Naive thymus-derived CD8-positive, alpha-beta T cell (primary cell): Measurements from ENCODE around the gene CAMTA1. TPM values are rescaled to one million over a fixed set of nuclear protein-coding genes. Genes with fewer than 3 reads are reported as not detected.

Experiments
- ATAC-seq, 2 donors: fragments of 150-1000 bp; cut with Tn5 transposase in 1 of 2; sonication (Bioruptor Pico), chemical (Tn5 transposase) in 1 of 2; 1 replicate in 1 of 2; 2 replicates in 1 of 2; pipeline ENCODE4 v1.10.0; 2021; ENCODE audit warnings: mild to moderate bottlenecking in 2 of 2, moderate library complexity in 2 of 2
- POLR2A ChIA-PET: fragments of 350-600 bp; sonication (Branson Sonifier 250); formaldehyde crosslinking; loops from one replicate; lab custom pipeline; 2021; ENCODE audit warnings: antibody characterized with exemption; lab: Charles Lee
- DNase-seq, 10 donors: peaks; one replicate each; pipeline versions ENCODE4 v3.0.0 to v3.0.0-alpha.2; 2020 to 2022
- H3K27ac Mint-ChIP-seq, 10 donors: one replicate each; pipeline ENCODE4 v1.8.0; 2020 to 2022; ENCODE audit warnings: mild to moderate bottlenecking in 10 of 10, mixed read lengths in 10 of 10, moderate library complexity in 4 of 10, inconsistent platforms in 1 of 10
- H3K27me3 Mint-ChIP-seq, 5 donors: one replicate each; pipeline ENCODE4 v1.8.0; 2021 to 2022; ENCODE audit warnings: mixed read lengths in 5 of 5
- H3K36me3 Mint-ChIP-seq, 3 donors: one replicate each; pipeline ENCODE4 v1.8.0; 2020 to 2022; ENCODE audit warnings: mixed read lengths in 3 of 3, mild to moderate bottlenecking in 2 of 3, inconsistent platforms in 1 of 3
- H3K4me1 Mint-ChIP-seq, 4 donors: one replicate each; pipeline ENCODE4 v1.8.0; 2021 to 2022; ENCODE audit warnings: mixed read lengths in 4 of 4
- H3K4me3 Mint-ChIP-seq, 10 donors: one replicate each; pipeline ENCODE4 v1.8.0; 2020 to 2022; ENCODE audit warnings: mild to moderate bottlenecking in 10 of 10, mixed read lengths in 10 of 10, moderate library complexity in 6 of 10, inconsistent platforms in 1 of 10
- H3K9me3 Mint-ChIP-seq, 9 donors: one replicate each; pipeline ENCODE4 v1.8.0; 2020 to 2022; ENCODE audit warnings: mixed read lengths in 9 of 9, mild to moderate bottlenecking in 3 of 9, inconsistent platforms in 1 of 9, moderate library complexity in 1 of 9
- polyA plus RNA-seq, 3 donors: library from polyadenylated mRNA; unstranded; fragments of 300-500 nt; fragmentation: Illumina TruSeq; gene quantifications; one replicate each; pipeline ENCODE4 v1.2.3, GENCODE V29; 2021
- total RNA-seq, 8 experiments: library from RNA in 2 of 8; stranded (reverse) in 2 of 8; gene quantifications; one replicate each; pipeline ENCODE4 v1.2.3 and lab custom pipeline; 2021 to 2026

Gene CAMTA1
- total and polyA plus RNA-seq, 5 experiments from 2014 or later: 32.6 to 78.3 (median 47.3) TPM

- Mint-ChIP-seq H3K4me1 (no peaks in the 10 kb centered on the region), H3K27ac (no peak overlapping the region), H3K9me3 (peaks cover 0 to 4% (median 0%) of the 10 kb centered on the region in 9 donors), H3K36me3 (no peaks in the 10 kb centered on the region), H3K4me3 (no peak overlapping the region), H3K27me3 (peaks cover 1 to 46% (median 30%) of the 10 kb centered on the region in 5 donors)
- DNase-seq (peak in 1 of 10 donors; percentile 31), ATAC-seq (no peak)
- POLR2A ChIA-PET: no interaction called here
These were observed 824.2 kb downstream of the CAMTA1 start for GRCh38 chr1:7609311-7609994.

- peak in 1 of 10 donors; percentile 4 for DNase-seq
- peaks cover 3 to 53% (median 27%) of the 10 kb centered on the region in 5 donors for H3K27me3 Mint-ChIP-seq
- no peak overlapping the region for H3K27ac Mint-ChIP-seq
- peaks cover 0 to 4% (median 0%) of the 10 kb centered on the region in 9 donors for H3K9me3 Mint-ChIP-seq
- no peak for ATAC-seq
- no peaks in the 10 kb centered on the region for H3K4me1 Mint-ChIP-seq
- POLR2A ChIA-PET: no interaction called here
- no peaks in the 10 kb centered on the region for H3K36me3 Mint-ChIP-seq
- H3K4me3 Mint-ChIP-seq: no peak overlapping the region
These were observed 825.0 kb downstream of the CAMTA1 start for GRCh38 chr1:7610106-7610731.

- ATAC-seq (no peak), DNase-seq (peak in 1 of 10 donors; percentile 6)
- Mint-ChIP-seq H3K27ac (no peak overlapping the region), H3K27me3 (peaks cover 3 to 50% (median 24%) of the 10 kb centered on the region in 5 donors), H3K4me1 (no peaks in the 10 kb centered on the region), H3K36me3 (no peaks in the 10 kb centered on the region), H3K4me3 (no peak overlapping the region), H3K9me3 (peaks cover 0 to 4% (median 0%) of the 10 kb centered on the region in 9 donors)
- POLR2A ChIA-PET: no interaction called here
These were observed 825.7 kb downstream of the CAMTA1 start for GRCh38 chr1:7610936-7611335.

- Mint-ChIP-seq H3K36me3 (no peaks in the 10 kb centered on the region), H3K27me3 (peaks cover 3 to 49% (median 23%) of the 10 kb centered on the region in 5 donors), H3K4me3 (no peak overlapping the region), H3K9me3 (peaks cover 0 to 4% (median 0%) of the 10 kb centered on the region in 9 donors), H3K4me1 (peaks cover 0 to under 1% (median 0%) of the 10 kb centered on the region in 4 donors), H3K27ac (no peak overlapping the region)
- ATAC-seq (no peak), DNase-seq (peak in 1 of 10 donors; percentile 52)
- POLR2A ChIA-PET: no interaction called here
These were observed 826.3 kb downstream of the CAMTA1 start for GRCh38 chr1:7611421-7612010.

GRCh38 chr1:7613106-7613850, 828.0 kb downstream of the CAMTA1 start:
- H3K27ac Mint-ChIP-seq: peak overlapping the region in 1 of 10 donors; percentile 40

GRCh38 chr1:7613851-7614205, 828.6 kb downstream of the CAMTA1 start:
- POLR2A ChIA-PET: no interaction called here
- H3K36me3 Mint-ChIP-seq: no peaks in the 10 kb centered on the region
- DNase-seq: no peak
- H3K27me3 Mint-ChIP-seq: peaks cover 3 to 47% (median 12%) of the 10 kb centered on the region in 5 donors
- no peak overlapping the region for H3K4me3 Mint-ChIP-seq
- H3K4me1 Mint-ChIP-seq: peaks cover 0 to 1% (median 0%) of the 10 kb centered on the region in 4 donors
- H3K9me3 Mint-ChIP-seq: no peaks in the 10 kb centered on the region
- ATAC-seq: no peak
- no peak overlapping the region for H3K27ac Mint-ChIP-seq

More at GRCh38 chr1:7613106-7613850, 828.0 kb downstream of the CAMTA1 start:
- H3K4me1 Mint-ChIP-seq: peaks cover 0 to 1% (median 0%) of the 10 kb centered on the region in 4 donors
- H3K4me3 Mint-ChIP-seq: no peak overlapping the region
- POLR2A ChIA-PET: no interaction called here
- ATAC-seq (no peak), DNase-seq (peak in 1 of 10 donors; percentile 61)
- H3K9me3 Mint-ChIP-seq: no peaks in the 10 kb centered on the region
- H3K27me3 Mint-ChIP-seq: peaks cover 3 to 42% (median 12%) of the 10 kb centered on the region in 5 donors
- no peaks in the 10 kb centered on the region for H3K36me3 Mint-ChIP-seq

GRCh38 chr1:7614576-7615074, 829.4 kb downstream of the CAMTA1 start:
- H3K4me1 Mint-ChIP-seq: peaks cover 0 to 1% (median 0%) of the 10 kb centered on the region in 4 donors
- POLR2A ChIA-PET: no interaction called here
- H3K9me3 Mint-ChIP-seq: no peaks in the 10 kb centered on the region
- peak in 1 of 10 donors; percentile 3 for DNase-seq
- H3K36me3 Mint-ChIP-seq: no peaks in the 10 kb centered on the region
- H3K27me3 Mint-ChIP-seq: peaks cover 4 to 53% (median 12%) of the 10 kb centered on the region in 5 donors
- peak overlapping the region in 1 of 10 donors; percentile 3 for H3K27ac Mint-ChIP-seq
- no peak overlapping the region for H3K4me3 Mint-ChIP-seq
- no peak for ATAC-seq

- Mint-ChIP-seq H3K27me3 (peaks cover 4 to 57% (median 8%) of the 10 kb centered on the region in 5 donors), H3K36me3 (no peaks in the 10 kb centered on the region), H3K4me3 (no peak overlapping the region), H3K4me1 (peaks cover 0 to 1% (median 0%) of the 10 kb centered on the region in 4 donors), H3K27ac (no peak overlapping the region), H3K9me3 (no peaks in the 10 kb centered on the region)
- POLR2A ChIA-PET: no interaction called here
- ATAC-seq (no peak), DNase-seq (peak in 1 of 10 donors; percentile 37)
These were observed 829.9 kb downstream of the CAMTA1 start for GRCh38 chr1:7615138-7615537.

- DNase-seq (peak in 6 of 10 donors; percentile 9 to 62 (median 14)), ATAC-seq (no peak)
- peaks cover 0 to 2% (median 0%) of the 10 kb centered on the region in 9 donors for H3K9me3 Mint-ChIP-seq
- POLR2A ChIA-PET: no interaction called here
- peaks cover 8 to 69% (median 14%) of the 10 kb centered on the region in 5 donors for H3K27me3 Mint-ChIP-seq
- no peak overlapping the region for H3K27ac Mint-ChIP-seq
- no peaks in the 10 kb centered on the region for H3K36me3 Mint-ChIP-seq
- H3K4me1 Mint-ChIP-seq: peaks cover 0 to 1% (median 0%) of the 10 kb centered on the region in 4 donors
- no peak overlapping the region for H3K4me3 Mint-ChIP-seq
These were observed 831.0 kb downstream of the CAMTA1 start for GRCh38 chr1:7616076-7616832.

- H3K27me3 Mint-ChIP-seq: peaks cover 8 to 70% (median 14%) of the 10 kb centered on the region in 5 donors
- DNase-seq: peak in 1 of 10 donors; percentile 28
- peaks cover 0 to 2% (median 0%) of the 10 kb centered on the region in 9 donors for H3K9me3 Mint-ChIP-seq
- ATAC-seq: no peak
- no peaks in the 10 kb centered on the region for H3K36me3 Mint-ChIP-seq
- no peak overlapping the region for H3K27ac Mint-ChIP-seq
- no peak overlapping the region for H3K4me3 Mint-ChIP-seq
- H3K4me1 Mint-ChIP-seq: peaks cover 0 to 1% (median 0%) of the 10 kb centered on the region in 4 donors
- POLR2A ChIA-PET: no interaction called here
These were observed 831.7 kb downstream of the CAMTA1 start for GRCh38 chr1:7616953-7617352.

- peaks cover 8 to 70% (median 19%) of the 10 kb centered on the region in 5 donors for H3K27me3 Mint-ChIP-seq
- ATAC-seq (no peak), DNase-seq (peak in 1 of 10 donors; percentile 1)
These were observed 832.6 kb downstream of the CAMTA1 start for GRCh38 chr1:7617826-7618225.

More at GRCh38 chr1:7617826-7618225, 832.6 kb downstream of the CAMTA1 start:
- POLR2A ChIA-PET: no interaction called here
- H3K27ac Mint-ChIP-seq: no peak overlapping the region
- H3K9me3 Mint-ChIP-seq: peaks cover 0 to 3% (median 0%) of the 10 kb centered on the region in 9 donors
- H3K4me1 Mint-ChIP-seq: peaks cover 0 to 1% (median 0%) of the 10 kb centered on the region in 4 donors
- H3K4me3 Mint-ChIP-seq: no peak overlapping the region
- no peaks in the 10 kb centered on the region for H3K36me3 Mint-ChIP-seq
